Erythroblast (primary cell): Measurements from ENCODE around the gene THSD4.
"Not testable (repeated sequence)": the region's sequence is repeated elsewhere in the genome, so short reads cannot be mapped to it uniquely, and the experiment has no call there.

Experiments used
- DNase-seq, 2 experiments: peaks; one replicate each; lab custom pipeline; 2025; lab: John Stamatoyannopoulos, UW
- GATA1 ChIP-seq: IDR thresholded peaks from 2 replicates; pipeline ENCODE4 v1.6.1; 2011; ENCODE audit warnings: low read depth, mild to moderate bottlenecking, control low read depth, low read length, moderate library complexity
- POLR2A ChIP-seq: IDR thresholded peaks from 2 replicates; pipeline ENCODE4 v1.6.1; 2011; ENCODE audit warnings: mild to moderate bottlenecking, low read length

The THSD4 gene

GRCh38 chr15:71705151-71705550 is 589.9 kb downstream of the THSD4 start:
- TF ChIP-seq POLR2A (no peak), GATA1 (no peak)
- no peak for DNase-seq

- DNase-seq = no peak
- TF ChIP-seq POLR2A (no peak), GATA1 (no peak)
Observed at GRCh38 chr15:71706461-71707229, 591.4 kb downstream of the THSD4 start.

- DNase-seq = no peak
- no peak for TF ChIP-seq POLR2A
- TF ChIP-seq GATA1 = no peak
Observed at GRCh38 chr15:71707230-71708050, 592.2 kb downstream of the THSD4 start.

- no peak for DNase-seq
- TF ChIP-seq POLR2A (no peak), GATA1 (no peak)
Observed at GRCh38 chr15:71708051-71708429, 592.8 kb downstream of the THSD4 start.

- TF ChIP-seq POLR2A (no peak), GATA1 (no peak)
- no peak for DNase-seq
Observed at GRCh38 chr15:71708741-71709140, 593.5 kb downstream of the THSD4 start.

- no peak for TF ChIP-seq POLR2A
- no peak for TF ChIP-seq GATA1
- DNase-seq = no peak
Observed at GRCh38 chr15:71709808-71710418, 594.6 kb downstream of the THSD4 start.

GRCh38 chr15:71712182-71712581 is 596.9 kb downstream of the THSD4 start:
- no peak for DNase-seq
- TF ChIP-seq POLR2A (no peak), GATA1 (no peak)

- TF ChIP-seq POLR2A (no peak), GATA1 (no peak)
- no peak for DNase-seq
Observed at GRCh38 chr15:71713191-71713809, 598.0 kb downstream of the THSD4 start.

GRCh38 chr15:71715914-71716313 is 600.6 kb downstream of the THSD4 start:
- TF ChIP-seq GATA1 (no peak), POLR2A (no peak)
- DNase-seq = no peak

GRCh38 chr15:71716990-71717389 is 601.7 kb downstream of the THSD4 start:
- TF ChIP-seq GATA1 (no peak), POLR2A (no peak)
- DNase-seq = no peak

- DNase-seq = no peak
- TF ChIP-seq POLR2A (no peak), GATA1 (no peak)
Observed at GRCh38 chr15:71718116-71718910, 603.0 kb downstream of the THSD4 start.

- TF ChIP-seq POLR2A = no peak
- TF ChIP-seq GATA1 = no peak
- no peak for DNase-seq
Observed at GRCh38 chr15:71723344-71723743, 608.1 kb downstream of the THSD4 start.

GRCh38 chr15:71725207-71725955 is 610.1 kb downstream of the THSD4 start:
- DNase-seq = not testable (repeated sequence)
